Measurements from ENCODE around the gene VWF.

GRCh38 chr12:6154730-6155459, 30.4 kb upstream of the VWF start:
- TF ChIP-seq CTCF (conservative IDR thresholded peaks at IDR 0.05; ENCODE audit: low read depth in 2 of 2): no peak
- TF ChIP-seq JUNB (IDR thresholded peaks at IDR 0.05; ENCODE audit: unreplicated experiment): no peak
- no peak for TF ChIP-seq POLR2AphosphoS5 (IDR thresholded peaks at IDR 0.05; ENCODE audit: low read depth)
- TF ChIP-seq ETS1 (IDR thresholded peaks at IDR 0.05): no peak
- no peak for TF ChIP-seq EZH2phosphoT487 (IDR thresholded peaks at IDR 0.05; ENCODE audit: unreplicated experiment)
- TF ChIP-seq EZH2 (IDR thresholded peaks at IDR 0.05; ENCODE audit: low read depth, unreplicated experiment): no peak
- no peak for TF ChIP-seq REST (IDR thresholded peaks at IDR 0.05; ENCODE audit: unreplicated experiment)
- TF ChIP-seq ZNF462 (CRISPR knock-in tag; IDR thresholded peaks at IDR 0.05): no peak
- no peak for TF ChIP-seq STAT1 (IDR thresholded peaks at IDR 0.05; ENCODE audit: unreplicated experiment)
- no peak for TF ChIP-seq CREB1 (CRISPR knock-in tag; IDR thresholded peaks at IDR 0.05; ENCODE audit: low read depth)
- TF ChIP-seq ZNF331 (CRISPR knock-in tag; IDR thresholded peaks at IDR 0.05; ENCODE audit: low read depth): no peak
